Right atrium auricular region (tissue), 2 donors: ENCODE data around the gene LRRC15. TPM values are rescaled to one million over a fixed set of nuclear protein-coding genes. Genes with fewer than 3 reads are reported as not detected.

Experiments used
- DNase-seq: peaks from one replicate; pipeline ENCODE4 v3.0.0-alpha.2; 2019; ENCODE audit warnings: low spot score
- H3K27ac ChIP-seq, 2 donors: fragments of 200-600 bp; sonication (generic); 1 replicate in 1 of 2; 2 replicates in 1 of 2; pipeline ENCODE4 v1.5.1; 2016 to 2019
- H3K27me3 ChIP-seq, 2 donors: fragments of 200-600 bp; sonication (generic); one replicate each; pipeline versions ENCODE4 v1.5.1 to v1.6.0; 2017 to 2019
- H3K36me3 ChIP-seq: fragments of 200-600 bp; sonication (generic); one replicate; pipeline ENCODE4 v1.5.1; 2016
- H3K4me1 ChIP-seq, 2 donors: fragments of 200-600 bp; sonication (generic); one replicate each; pipeline versions ENCODE4 v1.5.1 to v1.6.0; 2017 to 2019
- H3K4me3 ChIP-seq, 2 donors: fragments of 200-600 bp; sonication (generic); 1 replicate in 1 of 2; 2 replicates in 1 of 2; pipeline ENCODE4 v1.5.1; 2017 to 2019; ENCODE audit warnings: mild to moderate bottlenecking in 1 of 2, moderate library complexity in 1 of 2
- H3K9me3 ChIP-seq, 2 donors: fragments of 200-600 bp; sonication (generic); one replicate each; pipeline ENCODE4 v1.5.1; 2019
- total RNA-seq, 2 donors: library from RNA; depleted of rRNA; stranded (reverse); fragments of >200 nt; gene quantifications; one replicate each; pipeline ENCODE4 v1.1.0, GENCODE V29; 2016
- TF ChIP-seq, protein P1 (sequence below), 2 donors: fragments of 200-600 bp; sonication (generic); IDR thresholded peaks; one replicate each; pipeline ENCODE4 v1.5.1; 2019; ENCODE audit warnings: antibody characterized with exemption in 2 of 2

LRRC15 gene
- total RNA-seq, 2 donors from 2014 or later = 0.07 to 0.08 TPM

DNA sequence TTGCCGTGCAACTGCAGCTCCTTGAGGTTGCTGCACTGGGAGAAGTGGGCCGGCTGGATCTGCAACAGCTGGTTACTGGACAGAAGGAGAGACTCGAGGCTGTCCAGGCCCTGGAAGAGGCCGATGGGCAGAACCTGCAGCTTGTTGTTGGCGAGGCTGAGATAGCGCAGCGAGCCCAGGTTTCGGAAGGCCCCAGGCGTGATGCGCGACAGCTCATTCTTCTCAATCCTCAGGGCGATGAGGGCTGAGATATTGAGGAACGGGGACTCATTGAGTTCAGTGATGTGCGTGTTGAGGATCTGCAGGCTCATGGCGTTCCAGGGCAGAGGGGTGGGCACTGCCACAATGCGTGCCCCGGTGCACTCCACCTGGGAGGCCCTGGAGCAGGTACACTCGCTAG lies 9.0 kb downstream of the LRRC15 start:
- no peak for DNase-seq
- H3K4me1 ChIP-seq = peaks cover 0 to 10% of the 10 kb centered on the region in 2 donors
- H3K27ac ChIP-seq = no peak overlapping the region
- TF ChIP-seq, protein P1, sequence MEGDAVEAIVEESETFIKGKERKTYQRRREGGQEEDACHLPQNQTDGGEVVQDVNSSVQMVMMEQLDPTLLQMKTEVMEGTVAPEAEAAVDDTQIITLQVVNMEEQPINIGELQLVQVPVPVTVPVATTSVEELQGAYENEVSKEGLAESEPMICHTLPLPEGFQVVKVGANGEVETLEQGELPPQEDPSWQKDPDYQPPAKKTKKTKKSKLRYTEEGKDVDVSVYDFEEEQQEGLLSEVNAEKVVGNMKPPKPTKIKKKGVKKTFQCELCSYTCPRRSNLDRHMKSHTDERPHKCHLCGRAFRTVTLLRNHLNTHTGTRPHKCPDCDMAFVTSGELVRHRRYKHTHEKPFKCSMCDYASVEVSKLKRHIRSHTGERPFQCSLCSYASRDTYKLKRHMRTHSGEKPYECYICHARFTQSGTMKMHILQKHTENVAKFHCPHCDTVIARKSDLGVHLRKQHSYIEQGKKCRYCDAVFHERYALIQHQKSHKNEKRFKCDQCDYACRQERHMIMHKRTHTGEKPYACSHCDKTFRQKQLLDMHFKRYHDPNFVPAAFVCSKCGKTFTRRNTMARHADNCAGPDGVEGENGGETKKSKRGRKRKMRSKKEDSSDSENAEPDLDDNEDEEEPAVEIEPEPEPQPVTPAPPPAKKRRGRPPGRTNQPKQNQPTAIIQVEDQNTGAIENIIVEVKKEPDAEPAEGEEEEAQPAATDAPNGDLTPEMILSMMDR (IDR thresholded peaks at IDR 0.05) = no peak
- H3K27me3 ChIP-seq = no peaks in the 10 kb centered on the region
- no peak overlapping the region for H3K4me3 ChIP-seq
- no peaks in the 10 kb centered on the region for H3K36me3 ChIP-seq
- no peaks in the 10 kb centered on the region for H3K9me3 ChIP-seq

DNA sequence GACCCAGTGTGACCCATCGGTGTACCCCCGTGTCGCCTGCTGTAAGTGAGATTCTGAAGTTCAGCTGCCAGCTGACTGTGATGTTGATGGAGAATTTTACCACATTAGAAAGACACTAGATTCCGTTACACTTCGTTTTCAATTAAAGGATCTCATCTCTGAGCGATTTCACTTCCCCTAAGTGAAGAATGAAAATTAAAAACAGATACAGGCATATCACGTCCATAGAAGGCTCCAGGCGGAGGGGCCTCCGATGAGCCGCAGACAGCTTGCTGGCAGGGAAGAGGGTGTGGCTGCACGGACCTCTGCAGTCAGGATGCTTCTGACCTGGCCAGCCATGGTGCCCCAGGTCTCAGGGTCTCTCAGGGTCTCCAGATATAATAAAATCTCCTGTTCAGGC lies 11.9 kb downstream of the LRRC15 start:
- Histone ChIP-seq H3K4me3 (no peak overlapping the region), H3K9me3 (no peaks in the 10 kb centered on the region), H3K27ac (no peak overlapping the region), H3K4me1 (no peaks in the 10 kb centered on the region), H3K27me3 (no peaks in the 10 kb centered on the region), H3K36me3 (no peaks in the 10 kb centered on the region)
- TF ChIP-seq, protein P1 (IDR thresholded peaks at IDR 0.05) = no peak
- no peak for DNase-seq

DNA sequence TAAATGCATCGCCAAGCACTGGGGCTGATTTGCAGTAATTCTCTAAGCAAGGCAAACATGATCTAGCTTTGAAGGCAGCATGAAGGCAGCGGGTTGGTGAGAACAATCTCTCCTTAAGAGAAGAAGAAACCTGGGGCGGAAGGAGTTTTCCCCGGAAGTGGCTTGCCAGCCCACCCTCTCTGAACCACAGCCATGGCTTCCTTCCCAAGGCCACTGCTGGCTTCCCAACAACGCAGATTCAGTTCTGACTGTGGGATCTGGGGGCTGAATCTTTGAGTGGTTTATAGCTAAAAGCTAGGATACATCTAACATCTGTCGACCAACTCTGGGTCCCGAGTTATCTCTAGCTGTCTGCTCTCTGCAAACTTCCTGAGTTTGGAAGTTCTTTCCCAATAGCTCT lies 14.2 kb downstream of the LRRC15 start:
- Histone ChIP-seq H3K27me3 (no peaks in the 10 kb centered on the region), H3K4me3 (no peak overlapping the region), H3K36me3 (no peaks in the 10 kb centered on the region), H3K4me1 (no peaks in the 10 kb centered on the region), H3K27ac (no peak overlapping the region), H3K9me3 (no peaks in the 10 kb centered on the region)
- TF ChIP-seq, protein P1 (IDR thresholded peaks at IDR 0.05) = no peak
- no peak for DNase-seq

DNA sequence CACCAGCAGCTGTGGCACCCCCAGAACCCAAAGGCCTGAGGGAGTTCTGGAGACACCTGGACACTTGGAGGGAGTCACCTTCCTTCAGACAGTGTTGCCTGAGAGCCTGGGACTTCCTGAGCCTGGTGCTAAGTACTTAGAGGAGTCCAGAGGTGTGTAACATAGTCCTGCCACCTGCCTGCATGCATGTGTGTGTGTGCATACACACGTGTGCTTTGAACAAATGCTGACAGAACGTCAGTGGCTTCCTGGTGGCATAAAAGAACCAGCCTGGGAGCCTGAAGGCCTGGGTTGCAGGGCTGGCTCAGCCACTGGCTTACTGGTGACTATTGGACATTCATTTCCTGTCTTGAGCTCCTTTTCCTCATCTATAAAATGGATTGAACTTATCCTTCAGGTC lies 15.2 kb downstream of the LRRC15 start:
- no peak for DNase-seq
- Histone ChIP-seq H3K27ac (no peak overlapping the region), H3K9me3 (no peaks in the 10 kb centered on the region), H3K36me3 (no peaks in the 10 kb centered on the region), H3K4me1 (no peaks in the 10 kb centered on the region), H3K27me3 (no peaks in the 10 kb centered on the region), H3K4me3 (no peak overlapping the region)
- TF ChIP-seq, protein P1 (IDR thresholded peaks at IDR 0.05) = no peak

DNA sequence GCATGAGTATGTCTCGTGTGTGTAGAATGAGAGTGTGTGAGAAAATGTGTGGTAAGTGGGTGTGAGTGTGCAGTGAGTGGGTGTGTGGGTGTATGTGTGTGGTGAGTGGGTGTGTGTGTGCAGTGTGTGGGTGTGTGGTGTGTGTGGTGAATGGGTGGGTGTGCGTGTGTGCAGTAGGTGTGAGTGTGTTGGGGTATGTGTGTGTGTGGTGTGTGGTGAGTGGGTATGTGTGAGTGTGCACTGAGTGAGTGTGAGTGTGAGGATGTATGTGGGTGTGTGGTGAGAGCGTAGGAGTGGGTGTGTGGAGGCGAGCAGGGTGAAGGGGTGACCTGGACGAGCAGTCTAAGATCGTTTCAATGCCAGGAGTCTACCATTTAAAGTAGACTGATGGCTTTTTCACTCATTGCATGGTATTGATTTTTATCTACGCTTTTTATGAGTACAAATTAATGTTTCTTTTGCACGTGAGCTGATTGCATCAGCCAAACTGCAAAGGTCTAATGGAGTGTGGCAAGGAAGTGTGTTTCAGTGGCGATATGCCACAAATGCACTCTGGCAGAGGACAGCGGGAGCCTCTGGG lies 16.8 kb downstream of the LRRC15 start:
- H3K27ac ChIP-seq = no peak overlapping the region
- TF ChIP-seq, protein P1 (IDR thresholded peaks at IDR 0.05) = no peak
- DNase-seq = no peak
- H3K9me3 ChIP-seq = no peaks in the 10 kb centered on the region
- H3K4me1 ChIP-seq = no peaks in the 10 kb centered on the region
- H3K27me3 ChIP-seq = no peaks in the 10 kb centered on the region
- no peak overlapping the region for H3K4me3 ChIP-seq
- no peaks in the 10 kb centered on the region for H3K36me3 ChIP-seq

DNA sequence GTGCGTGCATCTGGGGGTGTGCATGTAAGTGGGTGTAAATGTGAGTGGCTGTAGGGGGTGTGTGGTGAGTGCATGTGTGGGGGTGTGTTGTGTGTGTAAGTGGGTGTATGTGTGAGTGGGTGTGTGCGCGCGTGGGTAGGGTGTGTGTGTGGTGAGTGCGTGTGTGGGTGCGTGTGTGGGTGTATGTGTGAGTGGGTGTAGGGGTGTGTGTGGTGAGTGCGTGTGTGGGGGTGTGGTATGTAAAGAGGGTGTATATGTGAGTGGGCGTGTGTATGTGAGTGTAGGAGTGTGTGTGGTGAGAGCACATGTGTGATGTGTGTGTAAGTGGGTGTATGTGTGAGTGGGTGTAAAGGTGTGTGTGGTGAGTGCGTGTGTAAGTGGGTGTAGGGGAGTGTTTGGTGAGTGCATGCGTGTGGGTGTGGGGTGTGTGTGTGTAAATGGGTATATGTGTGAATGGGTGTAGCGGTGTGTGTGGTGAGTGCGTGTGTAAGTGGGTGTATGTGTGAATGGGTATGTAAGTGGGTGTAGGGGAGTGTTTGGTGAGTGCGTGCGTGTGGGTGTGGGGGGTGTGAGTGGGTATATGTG lies 17.5 kb downstream of the LRRC15 start:
- Histone ChIP-seq H3K36me3 (no peaks in the 10 kb centered on the region), H3K4me1 (no peaks in the 10 kb centered on the region), H3K27me3 (no peaks in the 10 kb centered on the region), H3K27ac (no peak overlapping the region), H3K9me3 (no peaks in the 10 kb centered on the region), H3K4me3 (no peak overlapping the region)
- TF ChIP-seq, protein P1 (IDR thresholded peaks at IDR 0.05) = no peak
- no peak for DNase-seq
